ENCODE measurements around the gene DGUOK. TPM values are rescaled to one million over a fixed set of nuclear protein-coding genes. Genes with fewer than 3 reads are reported as not detected.
"Not testable (repeated sequence)": the region's sequence is repeated elsewhere in the genome, so short reads cannot be mapped to it uniquely, and the experiment has no call there.

The DGUOK gene
- total and polyA plus RNA-seq, 8 donors: 1.7 to 91.3 (median 33.8) TPM; not detected in 1

- Histone ChIP-seq H3K4me3 (no peak overlapping the region), H3K9me3 (no peaks in the 10 kb centered on the region), H3K27ac (no peak overlapping the region), H3K36me3 (no peaks in the 10 kb centered on the region), H3K4me1 (peaks cover 0 to 11% (median 2%) of the 10 kb centered on the region in 4 donors), H3K27me3 (no peaks in the 10 kb centered on the region)
- 57 to 71% (median 60%) methylated on average over 2 of the region's 2 CpGs for WGBS, 5 donors
- TF ChIP-seq CTCF (IDR thresholded peaks at IDR 0.05): no peak
- no peak for TF ChIP-seq POLR2A (IDR thresholded peaks at IDR 0.05)
- TF ChIP-seq EP300 (IDR thresholded peaks at IDR 0.05): no peak
- TF ChIP-seq POLR2AphosphoS5 (IDR thresholded peaks at IDR 0.05): no peak
- intact Hi-C loops (cut with DNase I; ENCODE audit: low total_unique reads): no loop called here
- DNase-seq: no peak
These were observed 41.3 kb upstream of the DGUOK start for GRCh38 chr2:73885406-73885805.

GRCh38 chr2:73886357-73886756 is 40.3 kb upstream of the DGUOK start:
- intact Hi-C loops (cut with DNase I; ENCODE audit: low total_unique reads): no loop called here
- 76 to 87% (median 81%) methylated on average over 4 of the region's 4 CpGs for WGBS, 5 donors

DNA sequence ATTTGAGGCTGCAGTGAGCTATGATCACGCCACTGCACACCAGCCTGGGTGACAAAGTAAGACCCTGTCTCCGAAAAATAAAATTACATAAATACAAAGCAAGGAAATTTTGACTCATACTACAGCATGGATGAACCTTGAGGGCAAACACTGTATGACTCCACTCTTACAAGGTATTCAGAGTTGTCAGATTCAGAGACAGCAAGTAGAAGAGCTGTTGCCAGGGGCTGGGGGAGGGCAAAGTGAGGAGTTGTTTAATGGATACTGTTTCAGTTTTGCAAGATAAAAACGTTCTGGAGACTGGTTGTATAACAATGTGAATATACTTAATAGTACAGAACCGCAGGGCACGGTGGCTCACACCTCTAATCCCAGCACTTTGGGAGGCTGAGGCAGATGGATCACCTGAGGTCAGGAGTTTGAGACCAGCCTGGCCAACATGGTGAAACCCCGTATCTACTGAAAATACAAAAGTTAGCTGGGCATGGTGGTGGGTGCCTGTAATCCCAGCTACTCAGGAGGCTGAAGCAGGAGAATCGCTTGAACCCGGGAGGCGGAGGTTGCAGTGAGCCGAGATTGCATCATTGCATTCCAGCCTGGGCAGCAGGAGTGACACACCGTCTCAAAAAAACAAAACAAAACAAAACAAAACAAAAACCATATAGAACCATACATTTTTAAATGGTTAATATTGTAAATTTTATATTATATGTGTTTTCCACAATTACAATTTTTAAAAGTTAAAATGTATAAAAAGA is 38.9 kb upstream of the DGUOK start:
- Histone ChIP-seq H3K27ac (peak overlapping the region in 1 of 5 donors; percentile 92), H3K4me1 (peaks cover 0 to 21% (median 7%) of the 10 kb centered on the region in 4 donors)
- 72 to 79% (median 76%) methylated on average over 11 of the region's 11 CpGs for WGBS, 5 donors
- H3K4me3 ChIP-seq; intact Hi-C loops (cut with DNase I; ENCODE audit: low total_unique reads); H3K36me3 ChIP-seq; DNase-seq; H3K27me3 ChIP-seq; H3K9me3 ChIP-seq: not testable (repeated sequence)

More at GRCh38 chr2:73886357-73886756, 40.3 kb upstream of the DGUOK start:
- Histone ChIP-seq H3K4me3 (no peak overlapping the region), H3K4me1 (peaks cover 0 to 14% (median 7%) of the 10 kb centered on the region in 4 donors), H3K9me3 (no peaks in the 10 kb centered on the region), H3K27ac (no peak overlapping the region), H3K27me3 (no peaks in the 10 kb centered on the region), H3K36me3 (no peaks in the 10 kb centered on the region)
- DNase-seq: no peak
- no peak for TF ChIP-seq POLR2AphosphoS5 (IDR thresholded peaks at IDR 0.05)
- TF ChIP-seq POLR2A (IDR thresholded peaks at IDR 0.05): no peak
- TF ChIP-seq CTCF (IDR thresholded peaks at IDR 0.05): no peak

GRCh38 chr2:73888388-73888787 is 38.3 kb upstream of the DGUOK start:
- no peak for DNase-seq
- TF ChIP-seq CTCF (IDR thresholded peaks at IDR 0.05) (no peak), EP300 (IDR thresholded peaks at IDR 0.05) (no peak), POLR2A (IDR thresholded peaks at IDR 0.05) (no peak), POLR2AphosphoS5 (IDR thresholded peaks at IDR 0.05) (no peak)
- Histone ChIP-seq H3K27me3 (no peaks in the 10 kb centered on the region), H3K36me3 (no peaks in the 10 kb centered on the region), H3K27ac (peak overlapping the region in 1 of 5 donors; percentile 92), H3K4me1 (peaks cover 0 to 21% (median 7%) of the 10 kb centered on the region in 4 donors), H3K4me3 (no peak overlapping the region), H3K9me3 (no peaks in the 10 kb centered on the region)
- 21 to 48% (median 29%) methylated on average over 2 of the region's 2 CpGs for WGBS, 5 donors
- intact Hi-C loops (cut with DNase I; ENCODE audit: low total_unique reads): no loop called here

DNA sequence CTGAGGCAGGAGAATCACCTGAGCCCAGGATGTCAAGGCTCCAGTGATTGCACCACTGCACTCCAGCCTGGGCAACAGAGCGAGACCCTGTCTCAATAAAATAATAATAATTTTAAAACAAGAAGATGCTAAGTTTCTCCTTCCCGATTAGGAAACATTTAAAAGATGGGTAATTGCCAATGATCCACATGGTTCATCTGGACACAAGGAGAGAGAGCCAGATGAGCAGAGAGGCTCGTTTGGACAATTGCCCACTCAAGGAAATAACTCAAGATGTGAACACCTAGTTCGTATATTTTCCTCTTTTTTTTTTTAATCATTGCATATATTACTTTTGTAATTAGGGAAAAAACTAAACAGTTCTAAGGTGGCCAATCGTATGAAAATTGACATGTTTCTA is 37.5 kb upstream of the DGUOK start:
- Histone ChIP-seq H3K27me3 (no peaks in the 10 kb centered on the region), H3K27ac (peak overlapping the region in 1 of 5 donors; percentile 92), H3K36me3 (no peaks in the 10 kb centered on the region), H3K4me1 (peaks cover 0 to 21% (median 7%) of the 10 kb centered on the region in 4 donors), H3K4me3 (no peak overlapping the region), H3K9me3 (no peaks in the 10 kb centered on the region)
- no peak for TF ChIP-seq POLR2A (IDR thresholded peaks at IDR 0.05)
- TF ChIP-seq POLR2AphosphoS5 (IDR thresholded peaks at IDR 0.05): no peak
- TF ChIP-seq CTCF (IDR thresholded peaks at IDR 0.05): no peak
- no peak for TF ChIP-seq EP300 (IDR thresholded peaks at IDR 0.05)
- no peak for DNase-seq
- intact Hi-C loops (cut with DNase I; ENCODE audit: low total_unique reads): no loop called here
- WGBS, 5 donors: 67 to 82% (median 76%) methylated on average over 5 of the region's 5 CpGs
